Measurements from ENCODE around the gene FOXK1.

Gene FOXK1

GRCh38 chr7:4745971-4746919 lies 64.2 kb downstream of the FOXK1 start:
- no peak for DNase-seq (ENCODE audit: extremely low spot score)
- POLR2A ChIA-PET, result no interaction called here

GRCh38 chr7:4747013-4747412 lies 64.9 kb downstream of the FOXK1 start:
- ChIA-PET POLR2A (no interaction called here), CTCF (interaction anchor here (1.1 kb wide), 1 partner anchor 106 kb away, joined by 3 read pairs; no protein-coding TSS in a partner anchor)
- TF ChIP-seq NFRKB (IDR thresholded peaks at IDR 0.05) (no peak), ARNT (IDR thresholded peaks at IDR 0.05) (no peak), ZNF384 (IDR thresholded peaks at IDR 0.05) (no peak), FOXK2 (IDR thresholded peaks at IDR 0.05) (no peak)
- DNase-seq (ENCODE audit: extremely low spot score), result no peak

More at GRCh38 chr7:4745971-4746919, 64.2 kb downstream of the FOXK1 start:
- no peak for TF ChIP-seq ZNF384 (IDR thresholded peaks at IDR 0.05)
- no peak for TF ChIP-seq PKNOX1 (IDR thresholded peaks at IDR 0.05)
- no peak for TF ChIP-seq TARDBP (IDR thresholded peaks at IDR 0.05)
- no peak for TF ChIP-seq SUZ12 (IDR thresholded peaks at IDR 0.05)
- TF ChIP-seq LEF1 (IDR thresholded peaks at IDR 0.05; ENCODE audit: borderline replicate concordance), result no peak
- no peak for TF ChIP-seq HDGF (IDR thresholded peaks at IDR 0.05; ENCODE audit: borderline replicate concordance)
- TF ChIP-seq FOXK2 (IDR thresholded peaks at IDR 0.05), result no peak
- TF ChIP-seq FOXM1 (IDR thresholded peaks at IDR 0.05; ENCODE audit: borderline replicate concordance), result no peak
- TF ChIP-seq SP1 (IDR thresholded peaks at IDR 0.05), result no peak
- no peak for TF ChIP-seq FOXA1 (IDR thresholded peaks at IDR 0.05)
- TF ChIP-seq ELF4 (IDR thresholded peaks at IDR 0.05), result no peak
- no peak for TF ChIP-seq ARNT (IDR thresholded peaks at IDR 0.05)
- TF ChIP-seq CTBP1 (IDR thresholded peaks at IDR 0.05; ENCODE audit: borderline replicate concordance), result no peak
- TF ChIP-seq L3MBTL2 (conservative IDR thresholded peaks at IDR 0.05), result no peak
- no peak for TF ChIP-seq BHLHE40 (IDR thresholded peaks at IDR 0.05; ENCODE audit: borderline replicate concordance)
- TF ChIP-seq NFRKB (IDR thresholded peaks at IDR 0.05), result no peak
- CTCF ChIA-PET, result interaction anchor here (1.0 to 1.1 kb wide), 2 partner anchors 106 to 113 kb away, joined by 3 read pairs; no protein-coding TSS in a partner anchor

- ChIA-PET POLR2A (no interaction called here), CTCF (no interaction called here)
- TF ChIP-seq NFRKB (IDR thresholded peaks at IDR 0.05), result no peak
- no peak for TF ChIP-seq FOXA1 (IDR thresholded peaks at IDR 0.05)
- TF ChIP-seq ARNT (IDR thresholded peaks at IDR 0.05), result no peak
- TF ChIP-seq LEF1 (IDR thresholded peaks at IDR 0.05; ENCODE audit: borderline replicate concordance), result no peak
- no peak for TF ChIP-seq HDGF (IDR thresholded peaks at IDR 0.05; ENCODE audit: borderline replicate concordance)
- TF ChIP-seq TARDBP (IDR thresholded peaks at IDR 0.05), result no peak
- no peak for TF ChIP-seq L3MBTL2 (conservative IDR thresholded peaks at IDR 0.05)
- no peak for TF ChIP-seq SUZ12 (IDR thresholded peaks at IDR 0.05)
- no peak for TF ChIP-seq PKNOX1 (IDR thresholded peaks at IDR 0.05)
- TF ChIP-seq CTBP1 (IDR thresholded peaks at IDR 0.05; ENCODE audit: borderline replicate concordance), result no peak
- TF ChIP-seq ELF4 (IDR thresholded peaks at IDR 0.05), result no peak
- TF ChIP-seq BHLHE40 (IDR thresholded peaks at IDR 0.05; ENCODE audit: borderline replicate concordance), result no peak
- TF ChIP-seq ZNF384 (IDR thresholded peaks at IDR 0.05), result no peak
- no peak for TF ChIP-seq FOXM1 (IDR thresholded peaks at IDR 0.05; ENCODE audit: borderline replicate concordance)
- no peak for TF ChIP-seq SP1 (IDR thresholded peaks at IDR 0.05)
- TF ChIP-seq FOXK2 (IDR thresholded peaks at IDR 0.05), result no peak
- no peak for DNase-seq (ENCODE audit: extremely low spot score)
Measured at GRCh38 chr7:4747746-4748145, 65.7 kb downstream of the FOXK1 start.

- ChIA-PET POLR2A (no interaction called here), CTCF (no interaction called here)
- TF ChIP-seq HDGF (IDR thresholded peaks at IDR 0.05; ENCODE audit: borderline replicate concordance), result no peak
- no peak for TF ChIP-seq BHLHE40 (IDR thresholded peaks at IDR 0.05; ENCODE audit: borderline replicate concordance)
- TF ChIP-seq ELF4 (IDR thresholded peaks at IDR 0.05), result no peak
- TF ChIP-seq NFRKB (IDR thresholded peaks at IDR 0.05), result no peak
- TF ChIP-seq PKNOX1 (IDR thresholded peaks at IDR 0.05), result no peak
- no peak for TF ChIP-seq LEF1 (IDR thresholded peaks at IDR 0.05; ENCODE audit: borderline replicate concordance)
- TF ChIP-seq FOXK2 (IDR thresholded peaks at IDR 0.05), result no peak
- TF ChIP-seq FOXA1 (IDR thresholded peaks at IDR 0.05), result no peak
- no peak for TF ChIP-seq SUZ12 (IDR thresholded peaks at IDR 0.05)
- no peak for TF ChIP-seq SP1 (IDR thresholded peaks at IDR 0.05)
- no peak for TF ChIP-seq ARNT (IDR thresholded peaks at IDR 0.05)
- no peak for TF ChIP-seq ZNF384 (IDR thresholded peaks at IDR 0.05)
- DNase-seq (ENCODE audit: extremely low spot score), result no peak
Measured at GRCh38 chr7:4748231-4748681, 66.2 kb downstream of the FOXK1 start.

GRCh38 chr7:4749363-4749762 lies 67.3 kb downstream of the FOXK1 start:
- no peak for TF ChIP-seq BHLHE40 (IDR thresholded peaks at IDR 0.05; ENCODE audit: borderline replicate concordance)
- CTCF ChIA-PET, result no interaction called here
- DNase-seq (ENCODE audit: extremely low spot score), result no peak
- POLR2A ChIA-PET, result no interaction called here

- POLR2A ChIA-PET, result no interaction called here
- TF ChIP-seq ELF4 (IDR thresholded peaks at IDR 0.05), result no peak
- TF ChIP-seq PKNOX1 (IDR thresholded peaks at IDR 0.05), result no peak
- no peak for TF ChIP-seq FOXM1 (IDR thresholded peaks at IDR 0.05; ENCODE audit: borderline replicate concordance)
- no peak for TF ChIP-seq L3MBTL2 (conservative IDR thresholded peaks at IDR 0.05)
- TF ChIP-seq ARNT (IDR thresholded peaks at IDR 0.05), result no peak
- no peak for TF ChIP-seq SP1 (IDR thresholded peaks at IDR 0.05)
- TF ChIP-seq ZNF384 (IDR thresholded peaks at IDR 0.05), result no peak
- no peak for TF ChIP-seq CTBP1 (IDR thresholded peaks at IDR 0.05; ENCODE audit: borderline replicate concordance)
- TF ChIP-seq NFRKB (IDR thresholded peaks at IDR 0.05), result no peak
- TF ChIP-seq TARDBP (IDR thresholded peaks at IDR 0.05), result no peak
- no peak for TF ChIP-seq LEF1 (IDR thresholded peaks at IDR 0.05; ENCODE audit: borderline replicate concordance)
- no peak for TF ChIP-seq FOXK2 (IDR thresholded peaks at IDR 0.05)
- TF ChIP-seq FOXA1 (IDR thresholded peaks at IDR 0.05), result no peak
- no peak for TF ChIP-seq BHLHE40 (IDR thresholded peaks at IDR 0.05; ENCODE audit: borderline replicate concordance)
- TF ChIP-seq HDGF (IDR thresholded peaks at IDR 0.05; ENCODE audit: borderline replicate concordance), result no peak
- TF ChIP-seq SUZ12 (IDR thresholded peaks at IDR 0.05), result no peak
- CTCF ChIA-PET, result no interaction called here
- no peak for DNase-seq (ENCODE audit: extremely low spot score)
Measured at GRCh38 chr7:4749798-4750197, 67.7 kb downstream of the FOXK1 start.

Data from HEK293T (cell line).